BE2C (cell line): ENCODE measurements around the gene NMRK2.
A peak's percentile ranks its signal among the peaks of the same experiment; 100 is the strongest.
"Not testable (repeated sequence)": the region's sequence is repeated elsewhere in the genome, so short reads cannot be mapped to it uniquely, and the experiment has no call there.

Experiments used
- DNase-seq: peaks from one replicate; pipeline ENCODE4 v3.0.0-alpha.2; 2020
- H3K27me3 ChIP-seq: fragments of 250-450 bp; sonication (Bioruptor Pico); 2 replicates; pipeline ENCODE4 v1.5.1; 2020; ENCODE audit warnings: mild to moderate bottlenecking
- H3K36me3 ChIP-seq: fragments of 250-450 bp; sonication (Bioruptor Pico); 2 replicates; pipeline ENCODE4 v1.5.1; 2020; ENCODE audit warnings: mild to moderate bottlenecking
- H3K4me1 ChIP-seq: fragments of 250-450 bp; sonication (Bioruptor Pico); 2 replicates; pipeline ENCODE4 v1.5.1; 2020
- H3K4me3 ChIP-seq: 2 replicates; pipeline ENCODE4 v1.5.1; 2011; ENCODE audit warnings: low read depth, low read length
- H3K9me3 ChIP-seq: fragments of 250-450 bp; sonication (Bioruptor Pico); 2 replicates; pipeline ENCODE4 v1.5.1; 2020
- TF ChIP-seq, protein P1 (sequence below): IDR thresholded peaks from 2 replicates; pipeline ENCODE4 v1.5.1; 2012; ENCODE audit warnings: mild to moderate bottlenecking, low read depth, low read length

NMRK2 gene

DNA sequence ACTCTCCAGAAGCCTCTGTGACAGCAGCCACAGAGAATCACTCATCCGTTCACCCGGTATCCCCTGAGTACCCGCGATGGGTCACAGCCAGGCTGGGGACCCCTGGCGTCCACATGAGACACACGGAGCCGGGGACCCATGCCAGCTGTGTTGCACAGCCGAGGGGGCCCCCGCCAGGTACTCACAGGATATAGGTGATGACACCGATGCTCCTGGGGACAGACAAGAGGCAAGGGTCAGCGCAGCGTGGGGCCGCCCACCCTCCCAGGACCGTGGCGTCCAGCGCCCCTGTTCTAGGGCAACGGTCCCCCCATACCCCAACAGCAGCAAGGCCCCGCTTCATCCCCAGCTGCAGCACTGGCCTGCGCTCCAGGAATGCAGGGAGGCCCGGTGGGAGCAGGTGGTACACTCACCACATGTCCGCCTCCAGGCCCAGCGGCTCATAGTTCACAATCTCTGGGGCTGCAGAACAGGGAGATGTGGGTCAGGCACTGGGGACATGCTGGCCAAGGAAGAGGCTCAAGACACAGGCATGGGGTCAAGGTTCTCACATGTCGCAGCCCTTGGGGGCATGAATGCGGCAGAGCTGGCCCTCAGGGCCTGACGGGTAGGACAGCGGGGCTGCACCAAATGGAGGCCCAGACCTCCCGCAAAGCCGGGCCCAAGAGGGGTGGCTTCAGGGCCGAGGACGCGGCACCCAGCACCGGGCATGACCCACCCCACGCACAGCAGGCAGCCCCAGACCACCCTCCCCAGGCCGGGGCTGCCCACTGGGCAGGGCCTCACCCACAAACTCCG is 30.8 kb downstream of the NMRK2 start:
- H3K36me3 ChIP-seq = peaks cover 72% of the 10 kb centered on the region
- DNase-seq = no peak
- H3K27me3 ChIP-seq = no peaks in the 10 kb centered on the region
- H3K4me3 ChIP-seq = no peak overlapping the region
- TF ChIP-seq, protein P1, sequence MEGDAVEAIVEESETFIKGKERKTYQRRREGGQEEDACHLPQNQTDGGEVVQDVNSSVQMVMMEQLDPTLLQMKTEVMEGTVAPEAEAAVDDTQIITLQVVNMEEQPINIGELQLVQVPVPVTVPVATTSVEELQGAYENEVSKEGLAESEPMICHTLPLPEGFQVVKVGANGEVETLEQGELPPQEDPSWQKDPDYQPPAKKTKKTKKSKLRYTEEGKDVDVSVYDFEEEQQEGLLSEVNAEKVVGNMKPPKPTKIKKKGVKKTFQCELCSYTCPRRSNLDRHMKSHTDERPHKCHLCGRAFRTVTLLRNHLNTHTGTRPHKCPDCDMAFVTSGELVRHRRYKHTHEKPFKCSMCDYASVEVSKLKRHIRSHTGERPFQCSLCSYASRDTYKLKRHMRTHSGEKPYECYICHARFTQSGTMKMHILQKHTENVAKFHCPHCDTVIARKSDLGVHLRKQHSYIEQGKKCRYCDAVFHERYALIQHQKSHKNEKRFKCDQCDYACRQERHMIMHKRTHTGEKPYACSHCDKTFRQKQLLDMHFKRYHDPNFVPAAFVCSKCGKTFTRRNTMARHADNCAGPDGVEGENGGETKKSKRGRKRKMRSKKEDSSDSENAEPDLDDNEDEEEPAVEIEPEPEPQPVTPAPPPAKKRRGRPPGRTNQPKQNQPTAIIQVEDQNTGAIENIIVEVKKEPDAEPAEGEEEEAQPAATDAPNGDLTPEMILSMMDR = no peak
- H3K9me3 ChIP-seq = no peaks in the 10 kb centered on the region
- H3K4me1 ChIP-seq = no peaks in the 10 kb centered on the region

DNA sequence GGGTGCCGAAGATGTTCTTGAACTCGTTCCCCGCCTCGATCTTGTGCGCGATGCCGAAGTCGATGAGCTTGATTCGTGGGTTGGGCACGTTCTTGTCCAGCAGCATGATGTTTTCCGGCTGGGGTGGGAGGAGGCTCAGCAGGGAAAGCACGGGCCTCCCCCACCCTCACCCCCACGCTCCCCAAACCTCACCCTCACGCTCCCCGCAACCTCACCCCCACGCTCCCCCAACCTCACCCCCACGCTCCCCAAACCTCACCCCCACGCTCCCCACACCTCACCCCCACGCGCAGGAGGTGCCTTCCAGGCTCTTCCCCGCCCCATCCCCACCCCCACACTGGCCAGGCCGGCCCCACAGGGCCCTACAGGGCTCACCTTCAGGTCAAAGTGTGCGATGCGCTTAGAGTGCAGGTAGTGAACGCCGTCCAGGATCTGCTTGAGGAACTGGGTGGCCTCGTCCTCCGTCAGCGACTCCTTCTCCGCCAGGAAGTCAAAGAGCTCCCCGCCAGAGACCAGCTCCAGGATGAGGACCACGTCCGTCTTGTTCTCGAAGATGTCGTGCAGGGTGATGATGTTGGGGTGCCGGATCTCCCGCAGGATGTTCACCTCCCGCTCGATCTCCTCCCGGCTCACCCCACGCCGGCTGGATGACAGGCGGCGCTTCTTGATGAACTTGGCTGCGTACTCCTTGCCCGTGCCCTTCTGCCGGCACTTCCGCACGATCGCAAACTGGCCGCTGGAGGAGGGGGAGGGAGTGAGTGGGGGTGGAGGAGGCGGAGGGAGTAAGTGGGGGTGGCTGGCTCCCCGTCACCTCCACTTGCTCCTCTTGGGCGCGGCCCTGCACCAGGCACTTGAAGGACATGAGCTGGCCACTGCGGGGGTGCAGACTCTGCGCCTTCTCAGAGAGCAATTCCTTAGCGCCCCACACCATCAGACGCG is 31.7 kb downstream of the NMRK2 start:
- no peak overlapping the region for H3K4me3 ChIP-seq
- no peaks in the 10 kb centered on the region for H3K9me3 ChIP-seq
- H3K36me3 ChIP-seq = peaks cover 70% of the 10 kb centered on the region
- H3K27me3 ChIP-seq = no peaks in the 10 kb centered on the region
- TF ChIP-seq, protein P1 = no peak
- no peak for DNase-seq
- H3K4me1 ChIP-seq = no peaks in the 10 kb centered on the region

DNA sequence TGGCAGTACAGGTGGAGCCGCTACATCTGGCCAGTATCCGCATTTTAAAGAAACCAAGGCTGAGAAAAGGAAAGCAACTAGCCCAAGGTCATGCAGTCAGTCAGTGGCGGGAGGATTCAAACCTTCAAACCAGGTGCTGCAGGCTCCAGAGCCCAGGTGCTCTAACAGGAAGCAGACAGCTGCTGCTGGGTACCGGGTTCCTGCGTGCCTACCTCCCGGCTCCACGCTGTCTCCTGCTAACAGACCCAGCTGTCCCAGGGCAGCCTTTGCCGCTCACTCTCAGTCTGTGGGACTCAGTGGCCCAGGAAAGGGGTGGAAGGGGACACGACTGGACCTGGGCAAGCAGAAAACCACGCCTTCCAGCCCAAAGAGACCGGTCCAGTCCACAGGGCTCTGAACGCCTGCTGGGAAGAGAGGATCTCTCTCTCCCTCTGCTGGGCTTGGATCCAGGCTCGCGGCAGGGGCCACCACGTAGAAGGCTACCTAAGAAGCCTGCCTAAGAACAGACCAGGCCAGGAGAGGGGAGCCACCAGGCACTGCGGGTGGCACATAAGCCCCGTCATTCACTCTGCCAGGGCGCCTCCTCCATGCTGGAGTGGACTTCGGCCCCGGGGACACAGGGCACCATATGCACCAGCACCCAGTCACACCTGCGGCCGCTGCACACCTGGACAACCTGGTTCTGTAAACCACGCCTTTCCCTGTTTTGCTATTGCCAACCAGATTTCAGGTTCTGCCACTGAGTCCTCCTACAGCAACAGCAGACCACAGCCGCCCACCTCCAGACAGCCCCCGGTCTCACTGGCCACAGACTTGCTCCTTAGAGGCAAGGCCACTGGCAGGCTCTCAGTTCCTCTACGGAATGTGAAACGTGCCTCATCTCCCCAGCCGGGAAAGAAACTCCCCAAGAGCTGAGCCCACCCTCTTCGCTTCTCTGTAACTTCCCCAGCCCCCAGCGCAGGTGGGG is 33.5 kb downstream of the NMRK2 start:
- no peaks in the 10 kb centered on the region for H3K27me3 ChIP-seq
- H3K4me3 ChIP-seq = no peak overlapping the region
- no peaks in the 10 kb centered on the region for H3K4me1 ChIP-seq
- TF ChIP-seq, protein P1 = no peak
- no peaks in the 10 kb centered on the region for H3K9me3 ChIP-seq
- H3K36me3 ChIP-seq = peaks cover 56% of the 10 kb centered on the region
- no peak for DNase-seq

DNA sequence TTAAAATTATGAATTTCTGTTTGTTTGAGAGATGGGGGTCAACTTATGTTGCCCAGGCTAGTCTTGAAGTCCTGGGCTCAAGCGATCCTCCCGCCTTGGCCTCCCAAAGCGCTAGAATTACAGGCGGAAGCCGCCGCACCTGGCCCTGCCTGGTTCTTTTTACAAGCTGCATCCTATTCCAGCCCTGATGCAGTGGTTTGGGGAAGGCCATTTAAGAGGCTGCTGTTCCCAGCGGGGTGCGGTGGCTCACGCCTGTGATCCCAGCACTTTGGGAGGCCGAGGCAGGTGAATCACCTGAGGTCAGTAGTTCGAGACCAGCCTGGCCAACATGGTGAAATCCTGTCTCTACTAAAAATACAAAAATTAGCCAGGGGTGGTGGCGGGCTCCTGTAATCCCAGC is 35.1 kb downstream of the NMRK2 start:
- not testable (repeated sequence) for DNase-seq, H3K4me3 ChIP-seq, H3K4me1 ChIP-seq, H3K9me3 ChIP-seq, H3K27me3 ChIP-seq
- H3K36me3 ChIP-seq = peaks cover 55% of the 10 kb centered on the region

DNA sequence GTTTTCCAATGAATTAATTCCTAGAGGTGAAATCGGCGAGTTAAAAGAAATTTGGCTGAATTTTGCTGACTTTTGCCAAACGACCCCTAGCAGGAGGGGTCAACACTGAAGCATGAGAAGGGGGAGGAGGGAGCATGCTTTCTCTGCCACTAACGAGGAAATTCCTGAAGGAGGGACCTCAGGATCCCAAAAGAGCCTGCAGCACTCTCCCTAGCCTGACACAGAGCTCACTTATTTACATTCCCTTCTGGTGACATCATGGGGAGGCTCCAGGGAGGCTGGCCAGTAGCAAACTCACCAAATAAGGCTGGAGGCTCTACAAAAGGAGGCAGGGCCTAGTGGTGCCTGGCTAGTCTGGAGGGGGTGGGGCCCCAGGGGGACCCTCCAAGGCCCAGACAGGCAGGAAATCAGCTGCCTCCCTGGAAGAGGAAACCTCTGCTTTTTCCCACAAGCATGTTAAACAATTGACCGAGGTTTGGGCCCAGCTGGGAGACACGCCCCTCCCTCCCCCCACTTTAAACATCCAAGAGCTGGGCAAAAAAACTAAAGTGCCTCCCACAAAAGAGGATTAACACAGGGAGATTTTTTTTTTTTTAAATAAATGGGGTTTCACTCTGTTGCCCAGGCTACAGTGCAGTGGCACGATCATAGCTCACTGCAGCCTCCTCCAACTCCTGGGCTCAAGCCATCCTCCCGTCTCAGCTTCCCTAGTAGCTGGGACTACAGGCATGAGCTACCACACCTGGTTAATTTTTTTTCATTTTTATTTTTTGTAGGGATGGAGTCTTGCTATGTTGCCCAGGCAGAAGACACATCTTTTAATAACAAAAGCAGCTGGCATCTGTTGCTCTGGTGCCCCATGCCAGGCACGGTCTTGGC is 35.9 kb downstream of the NMRK2 start:
- no peak overlapping the region for H3K4me3 ChIP-seq
- no peaks in the 10 kb centered on the region for H3K9me3 ChIP-seq
- TF ChIP-seq, protein P1 = no peak
- peaks cover 47% of the 10 kb centered on the region for H3K36me3 ChIP-seq
- H3K27me3 ChIP-seq = no peaks in the 10 kb centered on the region
- DNase-seq = peak; percentile 90
- H3K4me1 ChIP-seq = no peaks in the 10 kb centered on the region
